ENCODE results near the gene LAMA3. TPM values are rescaled to one million over a fixed set of nuclear protein-coding genes. Genes with fewer than 3 reads are reported as not detected.

LAMA3 gene
- total RNA-seq, 1 experiment from 2014 or later = 5.6 TPM

DNA sequence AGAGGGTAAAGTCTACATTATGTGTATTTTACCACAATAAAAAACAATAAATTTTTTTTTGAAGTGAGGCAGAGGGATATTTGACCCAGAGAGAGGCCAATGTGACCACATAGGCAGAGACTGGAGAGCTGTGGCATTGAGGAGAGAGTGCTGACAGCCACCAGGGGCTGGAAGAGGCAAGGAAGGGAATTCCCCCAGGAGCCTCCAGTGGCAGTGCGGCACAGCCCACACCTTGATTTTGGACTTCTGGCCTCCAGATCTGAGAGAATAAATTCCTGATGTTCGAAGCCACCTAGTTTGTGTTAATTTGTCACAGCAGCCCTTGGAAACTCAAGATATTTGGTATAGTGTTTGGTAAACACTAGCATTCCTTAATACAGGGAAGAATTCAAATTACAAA, 49.2 kb upstream of the LAMA3 start:
- no peaks in the 10 kb centered on the region for H4K20me1 ChIP-seq (ENCODE audit: insufficient read depth)
- POLR2A ChIA-PET = no interaction called here
- H3K79me2 ChIP-seq (ENCODE audit: insufficient read depth, low read length) = no peaks in the 10 kb centered on the region
- RAD21 ChIA-PET (ENCODE audit: low non-redundant PET in 1 of 2, low total read pairs in 2 of 2, uncharacterized antibody in 2 of 2, unreplicated experiment in 2 of 2) = no interaction called here
- DNase-seq (ENCODE audit: low read depth, low spot score) (no peak), ATAC-seq (peak; percentile 37; the same call in 1 of the 2 replicates)
- H3K9ac ChIP-seq (ENCODE audit: low read length) = no peak overlapping the region
- no peaks in the 10 kb centered on the region for H3K36me3 ChIP-seq (ENCODE audit: control insufficient read depth in 1 of 2, insufficient read depth in 2 of 2, low read length in 2 of 2)
- no peaks in the 10 kb centered on the region for H3K27me3 ChIP-seq (ENCODE audit: insufficient read depth, low read length)
- H3K4me2 ChIP-seq (ENCODE audit: low read length) = no peak overlapping the region
- peaks cover 20 to 24% of the 10 kb centered on the region in 2 experiments for H3K4me1 ChIP-seq (ENCODE audit: control insufficient read depth in 1 of 2, insufficient read depth in 2 of 2, low read length in 2 of 2)
- intact Hi-C loops (cut with micrococcal nuclease) = no loop called here
- no peak overlapping the region for H3K27ac ChIP-seq (ENCODE audit: low read depth, low read length)
- BruUV-seq (replicated peaks) = no TSS peak
- H3K9me2 ChIP-seq (ENCODE audit: insufficient read depth) = no peaks in the 10 kb centered on the region
- CTCF ChIA-PET = interaction anchor here (0.9 to 2.9 kb wide), 2 partner anchors 18 to 63 kb away, joined by 3 to 13 read pairs; no protein-coding TSS in a partner anchor
- no peak overlapping the region for H2AFZ ChIP-seq (ENCODE audit: low read depth, low read length, poor library complexity, severe bottlenecking)
- TF ChIP-seq, protein P1, sequence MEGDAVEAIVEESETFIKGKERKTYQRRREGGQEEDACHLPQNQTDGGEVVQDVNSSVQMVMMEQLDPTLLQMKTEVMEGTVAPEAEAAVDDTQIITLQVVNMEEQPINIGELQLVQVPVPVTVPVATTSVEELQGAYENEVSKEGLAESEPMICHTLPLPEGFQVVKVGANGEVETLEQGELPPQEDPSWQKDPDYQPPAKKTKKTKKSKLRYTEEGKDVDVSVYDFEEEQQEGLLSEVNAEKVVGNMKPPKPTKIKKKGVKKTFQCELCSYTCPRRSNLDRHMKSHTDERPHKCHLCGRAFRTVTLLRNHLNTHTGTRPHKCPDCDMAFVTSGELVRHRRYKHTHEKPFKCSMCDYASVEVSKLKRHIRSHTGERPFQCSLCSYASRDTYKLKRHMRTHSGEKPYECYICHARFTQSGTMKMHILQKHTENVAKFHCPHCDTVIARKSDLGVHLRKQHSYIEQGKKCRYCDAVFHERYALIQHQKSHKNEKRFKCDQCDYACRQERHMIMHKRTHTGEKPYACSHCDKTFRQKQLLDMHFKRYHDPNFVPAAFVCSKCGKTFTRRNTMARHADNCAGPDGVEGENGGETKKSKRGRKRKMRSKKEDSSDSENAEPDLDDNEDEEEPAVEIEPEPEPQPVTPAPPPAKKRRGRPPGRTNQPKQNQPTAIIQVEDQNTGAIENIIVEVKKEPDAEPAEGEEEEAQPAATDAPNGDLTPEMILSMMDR (IDR thresholded peaks at IDR 0.05 in 2 of 3, conservative IDR thresholded peaks at IDR 0.05 in 1 of 3; ENCODE audit: borderline replicate concordance in 1 of 3, insufficient read depth in 1 of 3, low read depth in 2 of 3, low read length in 2 of 3) = peak in 2 of 3 experiments; percentile 29 to 31; a peak in 3 of 6 replicates
- TF ChIP-seq FOSL1 (IDR thresholded peaks at IDR 0.05; ENCODE audit: low read depth) = no peak
- TF ChIP-seq POLR2AphosphoS5 (IDR thresholded peaks at IDR 0.05; ENCODE audit: low read depth, low read length) = no peak
- no peak for TF ChIP-seq TCF7L2 (IDR thresholded peaks at IDR 0.05; ENCODE audit: borderline replicate concordance, extremely low read depth, insufficient read depth, insufficient read length)
- no peaks in the 10 kb centered on the region; a peak in 1 of 4 replicates for H3K9me3 ChIP-seq (ENCODE audit: control insufficient read depth in 1 of 2, insufficient read depth in 1 of 2, low read depth in 1 of 2, low read length in 2 of 2)
- H3K4me3 ChIP-seq (replicated peaks in 1 of 2; ENCODE audit: low read depth in 1 of 2, low read length in 2 of 2) = no peak overlapping the region

DNA sequence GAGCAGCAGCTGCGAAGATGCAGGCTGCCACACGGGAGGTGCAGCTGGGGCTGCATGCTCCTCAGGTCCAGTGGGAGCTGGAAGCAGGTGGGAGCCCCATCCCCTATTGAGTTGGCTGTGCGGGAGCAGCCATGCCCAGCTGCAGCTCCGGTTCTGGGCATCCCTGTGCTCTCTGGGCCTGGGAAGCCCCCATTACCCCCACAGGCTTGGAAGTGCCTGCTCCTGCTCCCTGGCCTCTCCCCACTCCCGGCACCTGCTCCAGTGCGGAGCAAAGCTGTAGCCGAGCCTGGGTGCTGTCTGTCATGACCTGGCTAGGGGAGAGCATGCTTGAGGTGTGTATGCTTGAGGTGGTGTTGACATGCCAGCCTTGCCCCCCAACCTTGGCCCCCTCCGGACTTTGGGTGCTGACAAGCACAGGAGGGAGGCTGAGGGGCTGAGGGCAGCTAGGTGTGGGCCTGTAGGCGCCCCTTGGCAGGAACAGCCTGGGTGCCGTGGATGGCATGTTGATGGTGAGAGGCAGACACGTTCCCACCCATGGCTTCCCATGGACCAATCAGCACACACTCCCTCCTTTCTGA, 48.0 kb upstream of the LAMA3 start:
- Histone ChIP-seq H3K4me1 (ENCODE audit: control insufficient read depth in 1 of 2, insufficient read depth in 2 of 2, low read length in 2 of 2) (peaks cover 8 to 13% of the 10 kb centered on the region in 2 experiments), H3K9me2 (ENCODE audit: insufficient read depth) (no peaks in the 10 kb centered on the region), H2AFZ (ENCODE audit: low read depth, low read length, poor library complexity, severe bottlenecking) (no peak overlapping the region), H3K27ac (ENCODE audit: low read depth, low read length) (no peak overlapping the region), H3K9me3 (ENCODE audit: control insufficient read depth in 1 of 2, insufficient read depth in 1 of 2, low read depth in 1 of 2, low read length in 2 of 2) (no peaks in the 10 kb centered on the region; a peak in 1 of 4 replicates), H3K27me3 (ENCODE audit: insufficient read depth, low read length) (no peaks in the 10 kb centered on the region), H3K79me2 (ENCODE audit: insufficient read depth, low read length) (no peaks in the 10 kb centered on the region), H3K9ac (ENCODE audit: low read length) (no peak overlapping the region), H4K20me1 (ENCODE audit: insufficient read depth) (no peaks in the 10 kb centered on the region), H3K36me3 (ENCODE audit: control insufficient read depth in 1 of 2, insufficient read depth in 2 of 2, low read length in 2 of 2) (no peaks in the 10 kb centered on the region), H3K4me3 (replicated peaks in 1 of 2; ENCODE audit: low read depth in 1 of 2, low read length in 2 of 2) (no peak overlapping the region), H3K4me2 (ENCODE audit: low read length) (no peak overlapping the region)
- ChIA-PET POLR2A (no interaction called here), RAD21 (ENCODE audit: low non-redundant PET in 1 of 2, low total read pairs in 2 of 2, uncharacterized antibody in 2 of 2, unreplicated experiment in 2 of 2) (no interaction called here), CTCF (interaction anchor here (2.9 kb wide), 1 partner anchor 62 kb away, joined by 13 read pairs; no protein-coding TSS in a partner anchor)
- ATAC-seq (no peak), DNase-seq (ENCODE audit: low read depth, low spot score) (no peak)
- intact Hi-C loops (cut with micrococcal nuclease) = no loop called here
- TF ChIP-seq ZNF274 (IDR thresholded peaks at IDR 0.05; ENCODE audit: low read depth, low read length) = no peak
- TF ChIP-seq, protein P1 (IDR thresholded peaks at IDR 0.05 in 2 of 3, conservative IDR thresholded peaks at IDR 0.05 in 1 of 3; ENCODE audit: borderline replicate concordance in 1 of 3, insufficient read depth in 1 of 3, low read depth in 2 of 3, low read length in 2 of 3) = no peak
- TF ChIP-seq POLR2A (IDR thresholded peaks at IDR 0.05; ENCODE audit: borderline replicate concordance, extremely low read depth, insufficient read depth, insufficient read length) = no peak
- no TSS peak for BruUV-seq (replicated peaks)

Data from HCT116 (cell line).